Measurements from ENCODE around the gene POU6F2.

The POU6F2 gene

GRCh38 chr7:39517240-39517639 lies 539.5 kb downstream of the POU6F2 start:
- Mint-ChIP-seq H3K27me3 (peaks cover 2% of the 10 kb centered on the region), H3K9me3 (ENCODE audit: low read depth) (no peaks in the 10 kb centered on the region), H3K4me1 (ENCODE audit: low read depth) (peaks cover 2% of the 10 kb centered on the region), H3K36me3 (no peaks in the 10 kb centered on the region), H3K4me3 (no peak overlapping the region), H3K27ac (no peak overlapping the region)
